HG02885 (cell line): Measurements from ENCODE around the gene NME7.
"Not testable (repeated sequence)": the region's sequence is repeated elsewhere in the genome, so short reads cannot be mapped to it uniquely, and the experiment has no call there.

ENCODE experiments used
- ATAC-seq: cut with Tn5 transposase; IDR thresholded peaks from one replicate; pipeline ENCODE4 v1.9.1; 2021; ENCODE audit warnings: mild to moderate bottlenecking; ENCODE audit not compliant: unreplicated experiment, poor library complexity

Gene NME7

DNA sequence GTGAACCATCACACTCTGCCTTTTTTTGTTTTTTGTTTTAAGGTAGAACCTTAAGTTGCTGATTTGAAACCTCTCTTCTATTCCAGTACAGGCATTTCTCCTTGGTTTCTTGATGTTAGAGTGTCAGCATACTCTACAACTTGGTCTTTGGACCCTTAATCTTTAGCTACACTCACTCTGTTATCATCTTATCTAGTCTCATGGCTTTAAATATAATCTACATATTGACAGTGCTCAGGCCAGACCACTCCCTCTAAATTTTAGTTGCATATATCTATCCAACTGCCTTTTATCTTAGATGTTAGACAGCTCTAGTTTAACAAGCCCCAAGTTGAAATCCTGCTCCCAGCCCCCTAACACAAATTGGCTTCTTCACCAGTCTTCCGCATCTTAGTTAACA lies 22.1 kb downstream of the NME7 start:
- no peak for ATAC-seq

GRCh38 chr1:169342096-169342495 lies 25.5 kb downstream of the NME7 start:
- ATAC-seq, result not testable (repeated sequence)

DNA sequence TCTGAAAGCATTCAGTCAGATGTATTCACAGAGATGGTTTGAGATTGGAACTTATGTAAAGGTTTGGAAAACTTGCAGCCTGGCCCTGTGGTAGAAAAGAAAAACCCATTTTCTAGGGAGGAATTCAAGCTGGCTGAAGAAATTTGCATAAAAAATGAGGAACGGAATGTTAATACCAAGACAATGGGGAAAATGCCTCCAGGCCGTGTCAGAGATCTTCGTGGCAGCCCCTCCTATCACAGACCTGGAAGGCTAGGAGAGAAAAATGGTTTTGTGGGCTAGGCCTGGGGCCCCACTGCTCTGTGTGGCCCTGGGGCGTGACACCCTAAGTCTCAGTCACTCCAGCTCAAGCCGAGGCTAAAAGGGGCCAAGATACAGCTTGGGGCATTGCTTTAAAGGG lies 26.7 kb downstream of the NME7 start:
- no peak for ATAC-seq

- no peak for ATAC-seq
These were observed 27.8 kb downstream of the NME7 start for GRCh38 chr1:169339773-169340172.

GRCh38 chr1:169338617-169339016 lies 29.0 kb downstream of the NME7 start:
- no peak for ATAC-seq

- not testable (repeated sequence) for ATAC-seq
These were observed 30.5 kb downstream of the NME7 start for GRCh38 chr1:169336947-169337715.

GRCh38 chr1:169334727-169335126 lies 32.9 kb downstream of the NME7 start:
- not testable (repeated sequence) for ATAC-seq

- no peak for ATAC-seq
These were observed 36.7 kb downstream of the NME7 start for GRCh38 chr1:169330927-169331326.

- ATAC-seq, result no peak
These were observed 38.2 kb downstream of the NME7 start for GRCh38 chr1:169329383-169329782.

- no peak for ATAC-seq
These were observed 39.7 kb downstream of the NME7 start for GRCh38 chr1:169327875-169328274.

DNA sequence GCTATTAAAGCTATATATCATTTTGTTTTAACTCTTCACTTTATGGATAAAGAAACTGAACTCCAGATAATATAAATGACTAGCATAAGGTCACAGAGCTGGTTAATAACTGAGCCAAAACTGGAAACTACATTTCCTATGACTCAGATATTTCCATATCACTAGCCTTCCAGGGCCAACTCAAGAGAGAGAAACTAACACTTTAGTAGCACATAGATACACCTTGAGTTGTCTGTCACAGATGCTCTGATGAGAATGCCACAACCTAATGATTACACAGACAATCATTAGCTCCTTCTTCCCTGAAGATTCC lies 40.7 kb downstream of the NME7 start:
- peak; percentile 73 for ATAC-seq

GRCh38 chr1:169326261-169326955 lies 41.2 kb downstream of the NME7 start:
- peak; percentile 34 for ATAC-seq

GRCh38 chr1:169325117-169325516 lies 42.5 kb downstream of the NME7 start:
- no peak for ATAC-seq

- ATAC-seq, result no peak
These were observed 45.5 kb downstream of the NME7 start for GRCh38 chr1:169322138-169322537.

- ATAC-seq, result no peak
These were observed 46.1 kb downstream of the NME7 start for GRCh38 chr1:169321539-169321938.

- no peak for ATAC-seq
These were observed 48.9 kb downstream of the NME7 start for GRCh38 chr1:169318536-169319244.

DNA sequence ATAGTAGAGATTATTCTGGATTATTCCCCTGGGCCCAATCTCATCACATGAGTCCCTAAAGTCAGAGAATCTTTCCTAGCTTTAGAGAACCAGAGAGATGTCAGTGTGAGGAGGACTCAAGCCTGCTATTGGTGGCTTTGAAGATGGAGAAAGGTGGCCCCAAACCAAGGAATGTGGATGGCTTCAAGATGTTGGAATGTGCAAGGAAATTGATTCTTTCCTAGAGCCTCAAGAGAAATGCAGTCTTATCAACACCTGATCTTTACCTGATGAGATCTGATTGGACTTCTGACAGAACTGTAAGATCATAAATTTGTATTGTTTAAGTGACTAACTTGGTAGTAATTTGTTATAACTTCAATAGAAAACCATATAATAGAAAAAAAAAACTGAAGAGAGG lies 51.0 kb downstream of the NME7 start:
- ATAC-seq, result no peak

GRCh38 chr1:169312084-169312954 lies 55.3 kb downstream of the NME7 start:
- ATAC-seq, result peak; percentile 50

GRCh38 chr1:169309178-169310166 lies 58.1 kb downstream of the NME7 start:
- peak; percentile 76 for ATAC-seq
